Panc1 (cell line): ENCODE measurements around the gene CFHR5.

Experiments used
- POLR2AphosphoS5 ChIP-seq: IDR thresholded peaks from 2 replicates; pipeline ENCODE4 v1.6.1; 2012; ENCODE audit warnings: mild to moderate bottlenecking, low read depth, low read length, moderate library complexity
- TF ChIP-seq, protein P1 (sequence below): fragments of 450-650 bp; IDR thresholded peaks from 2 replicates; pipeline ENCODE4 v1.5.1; 2017; ENCODE audit warnings: mild to moderate bottlenecking

DNA sequence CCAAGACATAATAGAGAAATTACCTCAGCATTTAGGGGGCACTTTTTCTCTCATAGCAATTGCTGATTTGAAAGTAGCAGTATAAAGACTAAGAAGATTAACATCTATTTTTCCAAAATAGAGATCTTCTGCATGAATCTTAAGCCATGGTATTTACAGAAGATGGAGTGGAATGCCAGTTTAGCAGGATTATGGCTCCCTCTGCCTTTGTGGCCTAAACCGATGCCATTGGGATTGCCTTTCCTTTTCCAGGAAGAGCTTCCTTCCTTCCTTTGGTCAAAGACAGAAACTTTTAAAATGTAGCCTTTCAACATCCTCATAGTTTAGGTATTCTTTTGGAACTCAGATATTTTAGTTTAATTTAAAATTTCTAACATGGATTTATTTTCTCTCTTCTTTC lies 39.4 kb downstream of the CFHR5 start:
- TF ChIP-seq, protein P1, sequence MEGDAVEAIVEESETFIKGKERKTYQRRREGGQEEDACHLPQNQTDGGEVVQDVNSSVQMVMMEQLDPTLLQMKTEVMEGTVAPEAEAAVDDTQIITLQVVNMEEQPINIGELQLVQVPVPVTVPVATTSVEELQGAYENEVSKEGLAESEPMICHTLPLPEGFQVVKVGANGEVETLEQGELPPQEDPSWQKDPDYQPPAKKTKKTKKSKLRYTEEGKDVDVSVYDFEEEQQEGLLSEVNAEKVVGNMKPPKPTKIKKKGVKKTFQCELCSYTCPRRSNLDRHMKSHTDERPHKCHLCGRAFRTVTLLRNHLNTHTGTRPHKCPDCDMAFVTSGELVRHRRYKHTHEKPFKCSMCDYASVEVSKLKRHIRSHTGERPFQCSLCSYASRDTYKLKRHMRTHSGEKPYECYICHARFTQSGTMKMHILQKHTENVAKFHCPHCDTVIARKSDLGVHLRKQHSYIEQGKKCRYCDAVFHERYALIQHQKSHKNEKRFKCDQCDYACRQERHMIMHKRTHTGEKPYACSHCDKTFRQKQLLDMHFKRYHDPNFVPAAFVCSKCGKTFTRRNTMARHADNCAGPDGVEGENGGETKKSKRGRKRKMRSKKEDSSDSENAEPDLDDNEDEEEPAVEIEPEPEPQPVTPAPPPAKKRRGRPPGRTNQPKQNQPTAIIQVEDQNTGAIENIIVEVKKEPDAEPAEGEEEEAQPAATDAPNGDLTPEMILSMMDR = no peak
- no peak for TF ChIP-seq POLR2AphosphoS5
